GM18867 (cell line): Measurements from ENCODE around the gene SPATA2.

Experiments used
- ATAC-seq: cut with Tn5 transposase; IDR thresholded peaks from one replicate; pipeline ENCODE4 v1.9.1; 2021; ENCODE audit warnings: mild to moderate bottlenecking, moderate library complexity; ENCODE audit not compliant: unreplicated experiment

The SPATA2 gene

GRCh38 chr20:49859011-49859410, 56.3 kb downstream of the SPATA2 start:
- ATAC-seq: no peak

GRCh38 chr20:49858076-49858585, 57.2 kb downstream of the SPATA2 start:
- ATAC-seq: no peak

- ATAC-seq: no peak
Measured at GRCh38 chr20:49856904-49857303, 58.4 kb downstream of the SPATA2 start.

GRCh38 chr20:49854190-49854875, 61.0 kb downstream of the SPATA2 start:
- ATAC-seq: no peak

GRCh38 chr20:49853640-49854039, 61.7 kb downstream of the SPATA2 start:
- no peak for ATAC-seq
